HPDE6-E6E7 (cell line): ENCODE measurements around the gene SRP68.
"Not testable (repeated sequence)": the region's sequence is repeated elsewhere in the genome, so short reads cannot be mapped to it uniquely, and the experiment has no call there.

Source experiments
- DNase-seq: peaks from one replicate; pipeline ENCODE4 v3.0.0; 2011; ENCODE audit warnings: missing footprints; ENCODE audit errors: extremely low spot score

SRP68 gene

DNA sequence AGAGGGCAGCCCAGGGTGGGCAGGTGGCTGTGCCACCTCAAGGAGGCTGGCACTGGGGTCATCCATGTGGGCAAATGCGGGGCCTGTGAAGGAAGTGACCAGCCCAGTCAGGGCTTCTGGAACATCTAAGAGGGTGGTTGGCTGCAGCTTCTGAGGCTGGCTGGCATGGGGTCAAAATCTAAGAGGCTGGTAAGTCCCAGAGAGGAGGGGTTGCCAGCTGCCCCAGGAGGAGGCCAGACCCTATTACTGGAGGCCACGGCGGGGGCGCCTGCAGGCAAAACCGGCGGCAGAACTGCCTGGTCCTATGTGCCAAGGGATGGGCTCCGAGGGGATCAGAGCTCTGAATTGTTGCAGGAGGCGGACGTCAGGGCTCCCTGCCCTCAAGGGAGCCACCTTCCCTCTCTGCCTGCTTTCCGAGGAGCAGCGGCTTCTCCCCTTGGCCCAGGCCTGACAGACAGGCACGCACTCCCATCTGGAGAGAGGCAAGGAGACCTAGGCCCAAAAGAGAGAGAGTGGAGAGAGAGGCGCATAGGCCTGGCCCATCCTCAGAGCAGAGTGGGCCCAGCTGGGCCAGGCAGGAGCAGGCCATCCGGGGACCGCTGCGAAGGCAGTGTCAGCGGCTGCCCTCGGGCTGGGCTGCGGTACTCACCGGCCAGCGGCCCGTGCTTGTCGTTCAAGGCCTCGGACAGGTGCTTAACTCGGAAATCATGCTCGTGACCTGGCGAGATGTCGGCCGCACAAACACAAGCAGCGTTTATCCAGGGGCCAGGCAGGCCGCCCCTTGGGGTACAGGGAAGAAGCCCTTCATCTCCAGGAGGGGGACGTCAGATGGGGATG lies 17.6 kb upstream of the SRP68 start:
- no peak for DNase-seq

DNA sequence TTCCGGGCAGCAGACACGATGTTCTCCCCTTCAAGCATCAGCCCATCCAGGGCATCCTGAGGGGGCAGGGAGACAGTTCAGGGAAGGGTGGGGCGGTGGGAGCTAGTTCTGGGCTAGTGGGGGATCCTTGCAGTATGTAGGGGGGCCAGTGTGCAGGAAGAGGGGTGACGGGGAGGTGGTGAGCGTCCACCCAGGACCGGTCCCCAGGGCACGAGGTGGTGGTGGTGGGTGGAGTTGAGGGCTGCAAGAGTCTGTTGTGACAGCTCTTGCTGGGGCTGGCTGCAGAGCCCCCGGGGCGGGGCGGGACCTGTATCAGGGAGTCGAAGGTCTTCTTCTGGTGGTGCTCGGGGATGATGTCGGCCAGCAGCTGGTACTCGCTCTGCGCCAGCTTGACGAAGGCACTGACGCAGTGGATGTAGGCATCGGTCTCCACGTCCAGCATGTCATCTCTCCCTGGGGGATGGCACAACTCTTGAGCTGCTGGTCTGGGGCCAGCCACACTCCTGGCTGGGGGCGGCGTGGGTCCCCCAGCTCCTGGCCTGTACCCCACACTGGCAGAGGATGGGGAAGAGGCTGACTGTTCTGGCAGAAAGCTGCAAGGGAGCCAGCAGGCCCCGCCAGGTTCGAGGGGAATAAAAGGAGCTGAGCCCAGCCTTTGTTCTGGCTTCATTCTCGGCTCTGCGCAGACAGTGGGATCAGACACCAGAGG lies 16.7 kb upstream of the SRP68 start:
- DNase-seq = no peak

GRCh38 chr17:76088041-76088867 lies 15.9 kb upstream of the SRP68 start:
- no peak for DNase-seq

- DNase-seq = no peak
These were observed 15.2 kb upstream of the SRP68 start for GRCh38 chr17:76087531-76087930.

DNA sequence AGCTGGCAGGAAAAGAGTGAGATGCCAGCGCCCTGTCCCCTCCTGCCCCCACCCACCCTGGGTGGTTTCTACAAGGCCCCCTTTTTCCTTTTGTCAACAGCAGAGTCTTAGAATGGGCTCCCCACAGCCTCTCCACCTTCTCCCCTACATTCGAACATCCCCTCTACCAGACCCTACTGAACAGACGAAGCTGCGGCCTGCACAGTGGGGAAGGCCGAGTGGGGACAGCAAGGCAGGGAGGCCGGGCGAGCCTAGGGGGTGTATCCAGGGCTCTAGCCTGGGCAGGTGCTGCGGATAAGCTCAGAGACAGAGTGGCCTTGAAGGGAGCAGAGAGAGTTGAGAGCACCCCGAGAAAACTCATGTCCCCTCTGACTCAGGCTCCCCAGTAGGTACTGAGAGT lies 14.1 kb upstream of the SRP68 start:
- no peak for DNase-seq

DNA sequence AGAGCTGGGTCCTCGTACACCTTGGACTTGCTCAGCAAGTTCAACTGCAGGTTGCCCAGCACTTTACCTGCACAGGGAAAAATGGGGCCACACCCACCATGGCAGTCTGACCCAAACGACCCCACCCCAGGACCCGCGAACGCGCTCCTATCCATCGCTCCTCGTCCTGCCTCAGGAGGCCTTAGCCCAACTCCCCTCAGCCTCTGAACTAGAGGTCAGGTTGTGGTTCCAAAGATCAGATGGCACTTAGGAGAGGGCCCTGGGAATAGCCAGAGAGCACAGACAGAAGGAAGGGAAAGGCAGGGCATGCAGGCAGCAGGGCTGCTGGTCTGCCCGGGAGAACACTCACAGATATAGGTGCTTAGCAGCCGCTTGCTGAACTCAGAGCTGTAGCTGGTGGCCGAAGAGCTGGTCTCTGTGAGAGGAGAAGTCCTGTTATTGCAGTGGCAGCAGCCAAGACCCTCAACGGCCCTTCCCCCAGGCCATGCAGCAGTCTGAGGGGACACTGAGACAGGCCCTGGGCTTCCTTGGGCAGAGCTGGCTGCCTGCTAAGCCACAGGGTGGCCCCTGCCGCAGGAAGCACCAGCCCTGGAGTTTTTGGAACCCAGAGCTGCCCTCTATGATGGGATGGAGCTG lies 13.5 kb upstream of the SRP68 start:
- DNase-seq = no peak

DNA sequence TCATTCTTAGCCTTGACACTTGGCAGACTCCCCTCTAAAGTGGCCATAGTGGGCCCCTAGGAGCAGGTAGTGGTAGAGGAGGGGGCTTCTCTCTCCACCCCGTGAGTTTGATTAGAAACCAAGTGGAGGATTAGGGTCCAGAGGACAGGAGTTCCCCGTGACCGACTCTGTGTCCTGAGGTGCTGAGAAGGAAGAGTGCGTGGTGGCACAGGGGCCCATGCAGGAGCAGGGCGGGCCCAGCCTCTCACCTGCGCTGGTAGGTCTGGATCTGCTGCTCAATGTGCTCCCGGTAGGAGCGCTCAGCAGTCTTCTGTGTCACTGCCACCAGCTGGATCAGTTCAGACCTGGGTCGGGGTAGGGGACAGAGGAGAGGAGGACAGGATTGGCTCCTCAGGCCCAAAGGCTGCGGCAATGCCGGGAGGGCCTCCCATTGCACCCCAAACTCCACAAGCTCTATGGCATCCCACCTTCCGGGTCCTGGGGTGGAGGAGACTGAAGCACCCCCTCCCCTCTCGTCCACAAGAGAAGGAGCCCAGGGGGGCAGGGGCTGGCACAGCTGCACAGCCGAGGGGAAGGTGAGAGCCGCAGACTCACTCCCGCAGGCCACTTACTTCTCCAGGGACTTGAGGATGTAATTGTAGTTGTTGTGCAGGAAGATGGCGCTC lies 12.9 kb upstream of the SRP68 start:
- DNase-seq = no peak

DNA sequence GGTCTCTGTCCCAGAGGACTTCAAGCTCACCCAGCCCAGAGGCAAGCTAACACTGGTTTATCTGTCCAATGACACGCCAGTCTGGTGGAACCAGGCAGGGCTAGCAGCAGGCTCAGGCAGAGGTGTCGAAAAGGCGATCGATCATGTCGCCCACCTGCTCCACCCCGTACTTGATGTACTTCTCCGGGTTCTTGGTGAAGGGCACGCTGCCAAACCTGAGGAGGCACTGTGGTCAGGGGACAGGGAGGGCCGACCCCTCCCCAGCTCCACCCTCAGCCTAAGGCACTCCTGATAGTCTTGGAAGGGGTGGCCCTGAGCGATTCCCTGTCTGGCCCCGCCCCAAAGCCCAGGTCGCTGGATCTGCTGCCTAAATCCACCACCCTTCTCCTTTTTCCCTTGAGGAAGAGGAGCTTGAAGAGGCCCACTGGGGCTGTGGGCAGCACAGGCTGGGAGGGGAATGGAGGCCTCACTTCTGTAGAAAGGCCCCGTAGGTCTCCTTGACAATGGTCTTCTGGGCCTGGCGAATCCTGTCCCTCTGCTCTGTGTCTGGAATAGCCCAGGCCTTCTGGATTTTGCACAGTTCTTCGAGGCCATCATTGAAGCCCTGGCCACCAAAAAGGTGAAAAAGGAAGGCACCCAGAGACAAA lies 11.3 kb upstream of the SRP68 start:
- no peak for DNase-seq

DNA sequence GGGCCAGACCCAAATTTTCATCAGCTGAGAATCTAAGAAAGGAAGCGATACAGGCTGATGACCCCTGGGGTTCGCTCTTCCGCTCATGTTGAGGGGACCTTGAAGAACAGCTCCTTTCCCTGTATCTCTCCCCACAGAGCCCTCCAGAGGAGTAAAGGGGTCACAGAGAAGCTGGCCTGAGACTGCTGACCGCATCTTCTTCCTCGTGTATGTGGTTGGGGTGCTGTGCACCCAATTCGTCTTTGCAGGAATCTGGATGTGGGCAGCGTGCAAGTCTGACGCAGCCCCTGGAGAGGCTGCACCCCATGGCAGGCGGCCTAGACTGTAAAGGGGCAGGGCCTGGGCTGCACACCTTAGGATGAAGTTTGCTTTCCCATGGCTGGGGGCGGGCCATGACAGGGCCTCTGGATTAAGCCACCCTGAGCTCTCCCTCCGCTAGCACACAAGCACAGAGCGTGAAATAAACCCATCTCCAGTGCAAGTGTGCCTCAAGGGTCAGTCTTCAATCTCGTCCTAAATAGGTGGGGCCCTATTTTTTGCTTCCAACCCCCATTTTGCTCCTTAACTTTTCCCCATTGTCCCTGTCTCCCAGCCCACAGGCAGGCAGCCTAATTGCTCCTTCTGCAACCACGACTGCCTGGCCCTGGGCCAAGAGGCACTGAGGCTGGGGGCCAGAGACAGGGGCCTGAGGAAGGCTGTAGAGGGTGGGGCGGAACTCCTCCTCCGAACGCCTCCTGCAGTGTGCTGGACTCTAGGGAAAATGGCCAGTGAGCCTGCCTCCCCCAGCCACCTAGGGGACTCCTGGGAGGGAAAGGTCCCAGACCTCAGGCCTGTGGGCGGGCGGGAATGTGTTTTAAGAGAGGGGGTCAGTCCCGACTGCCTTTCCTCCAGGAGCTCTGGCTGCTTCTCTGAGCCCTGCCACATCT lies 10.3 kb upstream of the SRP68 start:
- no peak for DNase-seq

DNA sequence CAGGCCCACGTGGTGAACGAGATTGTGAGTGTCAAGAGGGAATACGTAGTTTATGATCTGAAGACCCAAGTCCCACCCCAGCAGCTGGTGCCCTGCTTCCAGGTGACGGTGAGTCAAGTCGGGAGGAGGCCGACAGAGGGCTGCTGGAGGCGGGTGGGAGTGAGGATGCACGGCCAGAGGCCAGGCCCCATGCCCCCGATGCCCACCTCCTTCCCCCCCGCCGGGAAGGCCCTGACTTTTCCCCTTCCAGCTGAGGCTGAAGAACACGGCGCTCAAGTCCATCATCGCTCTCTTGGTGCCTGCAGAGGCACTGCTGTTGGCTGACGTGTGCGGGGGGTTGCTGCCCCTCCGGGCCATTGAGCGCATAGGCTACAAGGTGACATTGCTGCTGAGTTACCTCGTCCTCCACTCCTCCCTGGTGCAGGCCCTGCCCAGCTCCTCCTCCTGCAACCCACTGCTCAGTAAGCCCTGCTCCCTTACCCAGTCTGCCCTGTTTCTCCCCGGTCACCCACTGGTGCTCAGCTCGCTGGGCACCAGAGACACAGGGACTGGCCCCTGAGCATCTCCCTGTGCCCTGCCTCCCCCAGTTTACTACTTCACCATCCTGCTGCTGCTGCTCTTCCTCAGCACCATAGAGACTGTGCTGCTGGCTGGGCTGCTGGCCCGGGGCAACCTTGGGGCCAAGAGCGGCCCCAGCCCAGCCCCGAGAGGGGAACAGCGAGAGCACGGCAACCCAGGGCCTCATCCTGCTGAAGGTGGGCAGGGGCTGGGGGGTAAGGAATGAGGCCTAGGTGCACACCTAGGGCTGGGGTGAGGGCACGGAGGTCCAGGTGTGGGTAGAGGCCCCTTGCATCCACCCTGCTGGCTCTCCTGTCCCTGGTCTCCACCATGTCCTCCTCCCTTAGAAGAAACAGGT lies 9.2 kb upstream of the SRP68 start:
- no peak for DNase-seq

GRCh38 chr17:76080768-76081287 lies 8.5 kb upstream of the SRP68 start:
- DNase-seq = no peak

DNA sequence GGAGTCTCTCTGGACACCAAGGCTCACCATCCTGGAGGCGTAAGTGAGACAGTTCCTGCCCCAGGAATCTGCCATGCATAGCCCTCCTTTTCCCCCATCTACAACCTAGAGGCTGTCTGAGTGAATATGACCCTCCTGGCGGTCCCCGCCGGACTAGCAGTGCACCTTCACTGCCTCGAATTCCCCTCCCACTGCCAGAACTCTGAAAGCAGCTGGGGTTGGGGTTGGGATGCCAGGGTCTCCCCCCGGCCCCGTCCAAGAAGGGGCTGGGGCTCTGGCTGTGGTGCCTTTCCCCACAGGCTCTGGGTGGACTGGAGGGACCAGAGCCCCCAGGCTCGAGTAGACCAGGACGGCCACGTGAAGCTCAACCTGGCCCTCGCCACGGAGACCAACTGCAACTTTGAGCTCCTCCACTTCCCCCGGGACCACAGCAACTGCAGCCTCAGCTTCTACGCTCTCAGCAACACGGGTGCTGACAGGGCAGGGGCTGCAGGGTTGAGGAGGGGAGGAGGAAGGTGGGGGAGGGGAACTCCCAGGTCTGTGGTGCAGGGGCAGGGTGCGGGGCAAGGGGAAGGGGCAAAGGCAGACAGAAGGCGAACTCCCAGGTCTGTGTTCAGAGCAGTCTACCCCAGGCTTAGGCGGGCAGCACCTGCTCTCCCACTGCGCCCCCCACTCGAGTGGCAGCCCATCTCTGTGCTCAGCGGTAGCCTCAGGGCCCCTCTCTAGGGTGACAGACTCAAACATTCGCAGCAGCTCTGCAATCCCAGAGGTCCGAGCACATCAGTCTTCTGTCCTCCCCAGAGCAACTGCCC lies 7.8 kb upstream of the SRP68 start:
- DNase-seq = no peak

GRCh38 chr17:76079535-76079955 lies 7.2 kb upstream of the SRP68 start:
- no peak for DNase-seq

DNA sequence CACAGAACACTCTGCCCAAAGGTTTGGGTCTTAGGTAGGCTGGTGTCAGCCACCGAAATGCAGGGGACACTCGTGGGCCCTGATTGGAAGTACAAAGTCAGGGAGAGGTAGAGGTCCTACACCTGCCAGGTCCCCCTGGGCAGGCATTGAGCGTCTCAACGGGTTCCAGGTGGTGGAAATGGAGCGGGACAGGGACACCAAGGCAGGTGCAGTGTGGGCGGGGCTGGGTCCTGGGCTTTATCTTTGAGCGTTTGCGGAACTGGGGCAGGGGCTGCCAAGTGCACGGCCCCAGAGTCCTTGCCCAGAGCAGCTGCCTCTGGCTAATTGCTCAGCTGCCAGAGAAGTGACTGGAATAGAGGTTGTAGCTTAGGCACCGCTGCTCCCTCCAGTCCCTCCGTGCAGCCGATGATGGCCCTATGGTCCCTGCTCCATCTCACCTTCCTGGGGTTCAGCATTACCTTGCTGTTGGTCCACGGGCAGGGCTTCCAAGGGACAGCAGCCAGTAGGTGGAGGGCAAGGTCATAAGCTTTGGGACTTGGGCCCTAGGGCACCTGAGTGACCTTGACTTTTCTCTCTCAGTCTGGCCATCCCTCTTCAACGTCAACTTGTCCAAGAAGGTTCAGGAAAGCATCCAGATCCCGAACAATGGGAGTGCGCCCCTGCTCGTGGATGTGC lies 6.7 kb upstream of the SRP68 start, which contains the start of gene ZACN:
Gene ZACN, plus strand, starts transcription at position 323 of the 675 bp plus-strand sequence. Its CDS starts 83 bp downstream, at position 406.
- DNase-seq = no peak

GRCh38 chr17:76078370-76078769 lies 6.1 kb upstream of the SRP68 start:
- not testable (repeated sequence) for DNase-seq

DNA sequence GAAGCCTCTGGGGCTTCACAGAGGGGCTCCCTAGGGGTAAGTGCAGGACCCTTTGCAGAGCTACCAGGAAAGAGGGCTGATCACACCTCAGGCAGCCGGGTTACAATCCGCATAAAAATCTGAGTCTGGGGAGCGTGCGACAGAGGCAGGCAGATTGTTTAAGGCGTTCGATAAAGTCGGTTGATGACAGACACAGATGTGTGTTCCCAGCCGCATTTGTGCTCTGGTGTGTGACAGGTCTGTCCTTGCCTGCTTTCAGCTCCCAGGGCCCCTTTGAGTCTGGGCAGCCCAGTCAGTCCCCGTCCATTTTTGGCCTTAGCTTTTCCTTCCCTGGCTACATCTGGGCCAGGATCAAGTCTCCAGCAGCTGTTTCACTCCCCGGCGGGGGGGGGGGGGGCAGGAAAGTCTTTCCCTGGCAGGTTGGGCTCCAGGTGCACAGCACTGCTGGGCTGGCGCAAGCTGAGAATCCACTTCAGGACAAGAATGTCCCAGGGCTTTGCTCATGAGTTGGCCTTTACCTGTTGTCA lies 5.3 kb upstream of the SRP68 start:
- no peak for DNase-seq
